ENCODE results near the gene MFNG.

MFNG gene

DNA sequence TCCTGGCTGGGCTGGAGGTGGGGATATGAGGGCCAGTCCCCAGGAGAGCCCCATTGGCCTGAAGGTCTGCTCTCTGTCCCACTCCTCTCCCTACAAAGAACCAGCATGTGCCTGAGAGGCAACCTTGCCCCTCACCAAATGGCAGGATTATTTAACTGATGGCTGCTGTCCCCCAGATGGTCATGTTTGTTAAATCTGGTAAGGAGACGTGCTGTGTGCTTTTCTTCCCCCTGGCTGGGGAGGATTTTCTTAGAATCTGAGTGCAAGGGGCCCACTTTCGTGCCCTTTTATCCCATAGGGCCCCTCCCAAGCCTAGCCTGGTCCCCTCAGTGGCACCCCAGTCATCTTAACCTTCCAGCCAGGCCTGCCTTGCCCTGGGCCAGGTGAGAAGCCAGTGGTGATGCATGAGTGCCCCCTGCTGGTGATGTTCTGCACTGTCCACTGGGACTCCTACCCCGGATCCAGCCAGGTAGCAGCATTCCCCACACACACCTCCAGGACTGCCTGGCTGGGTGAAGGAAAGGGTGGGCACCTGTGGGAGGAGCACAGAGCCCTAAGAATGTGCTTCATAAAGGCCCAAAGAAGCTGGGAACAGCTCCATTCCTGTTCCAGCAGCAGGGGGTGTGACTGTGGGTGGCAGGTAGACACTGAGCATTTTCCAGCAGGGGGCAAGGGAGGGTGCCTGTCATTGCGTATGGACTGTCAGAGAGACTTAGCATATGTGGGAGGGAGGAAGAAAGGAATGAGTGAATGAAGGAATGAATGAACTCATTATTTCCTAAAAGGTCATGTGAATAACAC is 28.9 kb downstream of the MFNG start (continued):
- TF ChIP-seq, protein P1, sequence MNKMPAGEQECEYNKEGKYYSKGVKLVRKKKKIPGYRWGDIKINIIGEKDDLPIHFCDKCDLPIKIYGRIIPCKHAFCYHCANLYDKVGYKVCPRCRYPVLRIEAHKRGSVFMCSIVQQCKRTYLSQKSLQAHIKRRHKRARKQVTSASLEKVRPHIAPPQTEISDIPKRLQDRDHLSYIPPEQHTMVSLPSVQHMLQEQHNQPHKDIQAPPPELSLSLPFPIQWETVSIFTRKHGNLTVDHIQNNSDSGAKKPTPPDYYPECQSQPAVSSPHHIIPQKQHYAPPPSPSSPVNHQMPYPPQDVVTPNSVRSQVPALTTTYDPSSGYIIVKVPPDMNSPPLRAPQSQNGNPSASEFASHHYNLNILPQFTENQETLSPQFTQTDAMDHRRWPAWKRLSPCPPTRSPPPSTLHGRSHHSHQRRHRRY (tag by site-specific recombination; IDR thresholded peaks at IDR 0.05): no peak
- TF ChIP-seq ZNF768 (tag by site-specific recombination; IDR thresholded peaks at IDR 0.05): no peak
- no peak for TF ChIP-seq ZNF596 (tag by site-specific recombination; IDR thresholded peaks at IDR 0.05)
- 0 out of 2 replicates have a peak, but pooled peaks have one; percentile 37 for TF ChIP-seq ZNF660 (tag by site-specific recombination; IDR thresholded peaks at IDR 0.05)
- TF ChIP-seq GFI1B (tag by site-specific recombination; IDR thresholded peaks at IDR 0.05): no peak
- no peak for TF ChIP-seq ZBTB8A (tag by site-specific recombination; IDR thresholded peaks at IDR 0.05)
- no peak for TF ChIP-seq TRIM28 (IDR thresholded peaks at IDR 0.05; ENCODE audit: borderline replicate concordance, low read length)
- TF ChIP-seq ZIC2 (tag by site-specific recombination; IDR thresholded peaks at IDR 0.05): peak; percentile 80
- no peak for TF ChIP-seq ZNF362 (tag by site-specific recombination; IDR thresholded peaks at IDR 0.05)
- TF ChIP-seq KLF16 (tag by site-specific recombination; IDR thresholded peaks at IDR 0.05): no peak
- TF ChIP-seq, protein P2, sequence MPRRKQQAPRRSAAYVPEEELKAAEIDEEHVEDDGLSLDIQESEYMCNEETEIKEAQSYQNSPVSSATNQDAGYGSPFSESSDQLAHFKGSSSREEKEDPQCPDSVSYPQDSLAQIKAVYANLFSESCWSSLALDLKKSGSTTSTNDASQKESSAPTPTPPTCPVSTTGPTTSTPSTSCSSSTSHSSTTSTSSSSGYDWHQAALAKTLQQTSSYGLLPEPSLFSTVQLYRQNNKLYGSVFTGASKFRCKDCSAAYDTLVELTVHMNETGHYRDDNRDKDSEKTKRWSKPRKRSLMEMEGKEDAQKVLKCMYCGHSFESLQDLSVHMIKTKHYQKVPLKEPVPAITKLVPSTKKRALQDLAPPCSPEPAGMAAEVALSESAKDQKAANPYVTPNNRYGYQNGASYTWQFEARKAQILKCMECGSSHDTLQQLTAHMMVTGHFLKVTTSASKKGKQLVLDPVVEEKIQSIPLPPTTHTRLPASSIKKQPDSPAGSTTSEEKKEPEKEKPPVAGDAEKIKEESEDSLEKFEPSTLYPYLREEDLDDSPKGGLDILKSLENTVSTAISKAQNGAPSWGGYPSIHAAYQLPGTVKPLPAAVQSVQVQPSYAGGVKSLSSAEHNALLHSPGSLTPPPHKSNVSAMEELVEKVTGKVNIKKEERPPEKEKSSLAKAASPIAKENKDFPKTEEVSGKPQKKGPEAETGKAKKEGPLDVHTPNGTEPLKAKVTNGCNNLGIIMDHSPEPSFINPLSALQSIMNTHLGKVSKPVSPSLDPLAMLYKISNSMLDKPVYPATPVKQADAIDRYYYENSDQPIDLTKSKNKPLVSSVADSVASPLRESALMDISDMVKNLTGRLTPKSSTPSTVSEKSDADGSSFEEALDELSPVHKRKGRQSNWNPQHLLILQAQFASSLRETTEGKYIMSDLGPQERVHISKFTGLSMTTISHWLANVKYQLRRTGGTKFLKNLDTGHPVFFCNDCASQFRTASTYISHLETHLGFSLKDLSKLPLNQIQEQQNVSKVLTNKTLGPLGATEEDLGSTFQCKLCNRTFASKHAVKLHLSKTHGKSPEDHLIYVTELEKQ (tag by site-specific recombination; IDR thresholded peaks at IDR 0.05; ENCODE audit: borderline replicate concordance): no peak
- TF ChIP-seq ZNF292 (tag by site-specific recombination; IDR thresholded peaks at IDR 0.05; ENCODE audit: borderline replicate concordance, low read depth): no peak
- no peak for TF ChIP-seq ZNF280C (tag by site-specific recombination; IDR thresholded peaks at IDR 0.05)

- no peaks in the 10 kb centered on the region for H3K9me3 ChIP-seq (ENCODE audit: control insufficient read depth, insufficient read depth, low read depth, low read length)
- CTCF ChIA-PET: interaction anchor here (0.5 to 6.2 kb wide), 29 partner anchors 9 to 494 kb away, joined by 3 to 273 read pairs (median 5); no protein-coding TSS in a partner anchor
- no peak overlapping the region for H3K4me3 ChIP-seq (ENCODE audit: low read depth, low read length)
- no peaks in the 10 kb centered on the region for H3K36me3 ChIP-seq (ENCODE audit: control insufficient read depth in 2 of 2, insufficient read depth in 1 of 2, low read length in 2 of 2)
- H3K4me1 ChIP-seq (ENCODE audit: control insufficient read depth, insufficient read depth, low read length): 0 out of 2 replicates have a peak, but pooled peaks cover 4% of the 10 kb centered on the region
- POLR2A ChIA-PET: interaction anchor here (0.7 to 2.2 kb wide), 3 partner anchors 24 to 140 kb away, joined by 4 to 16 read pairs (median 4); no protein-coding TSS in a partner anchor
- no peak overlapping the region for H3K27ac ChIP-seq (ENCODE audit: extremely low read depth, low read depth, low read length)
- TF ChIP-seq IKZF3 (tag by site-specific recombination; IDR thresholded peaks at IDR 0.05): no peak
- no peak for TF ChIP-seq ZFHX2 (tag by site-specific recombination; conservative IDR thresholded peaks at IDR 0.05)
- TF ChIP-seq ZNF792 (tag by site-specific recombination; IDR thresholded peaks at IDR 0.05): no peak
- no peak for TF ChIP-seq ZNF629 (tag by site-specific recombination; IDR thresholded peaks at IDR 0.05)
- no peak for TF ChIP-seq ZSCAN30 (tag by site-specific recombination; IDR thresholded peaks at IDR 0.05)
- TF ChIP-seq ZNF658 (tag by site-specific recombination; IDR thresholded peaks at IDR 0.05): no peak
- no peak for TF ChIP-seq ZNF48 (tag by site-specific recombination; IDR thresholded peaks at IDR 0.05)
- TF ChIP-seq HOXA7 (CRISPR knock-in tag; IDR thresholded peaks at IDR 0.05; ENCODE audit: borderline replicate concordance): no peak
- TF ChIP-seq ZNF184 (tag by site-specific recombination; IDR thresholded peaks at IDR 0.05): no peak
- no peak for TF ChIP-seq OSR2 (tag by site-specific recombination; IDR thresholded peaks at IDR 0.05)
- TF ChIP-seq, protein P3, sequence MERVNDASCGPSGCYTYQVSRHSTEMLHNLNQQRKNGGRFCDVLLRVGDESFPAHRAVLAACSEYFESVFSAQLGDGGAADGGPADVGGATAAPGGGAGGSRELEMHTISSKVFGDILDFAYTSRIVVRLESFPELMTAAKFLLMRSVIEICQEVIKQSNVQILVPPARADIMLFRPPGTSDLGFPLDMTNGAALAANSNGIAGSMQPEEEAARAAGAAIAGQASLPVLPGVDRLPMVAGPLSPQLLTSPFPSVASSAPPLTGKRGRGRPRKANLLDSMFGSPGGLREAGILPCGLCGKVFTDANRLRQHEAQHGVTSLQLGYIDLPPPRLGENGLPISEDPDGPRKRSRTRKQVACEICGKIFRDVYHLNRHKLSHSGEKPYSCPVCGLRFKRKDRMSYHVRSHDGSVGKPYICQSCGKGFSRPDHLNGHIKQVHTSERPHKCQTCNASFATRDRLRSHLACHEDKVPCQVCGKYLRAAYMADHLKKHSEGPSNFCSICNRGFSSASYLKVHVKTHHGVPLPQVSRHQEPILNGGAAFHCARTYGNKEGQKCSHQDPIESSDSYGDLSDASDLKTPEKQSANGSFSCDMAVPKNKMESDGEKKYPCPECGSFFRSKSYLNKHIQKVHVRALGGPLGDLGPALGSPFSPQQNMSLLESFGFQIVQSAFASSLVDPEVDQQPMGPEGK (tag by site-specific recombination; IDR thresholded peaks at IDR 0.05): no peak
- TF ChIP-seq ZNF221 (tag by site-specific recombination; IDR thresholded peaks at IDR 0.05; ENCODE audit: borderline replicate concordance): no peak
- TF ChIP-seq ZNF202 (tag by site-specific recombination; IDR thresholded peaks at IDR 0.05; ENCODE audit: borderline replicate concordance): no peak
- no peak for TF ChIP-seq KLF16 (tag by site-specific recombination; IDR thresholded peaks at IDR 0.05)
- no peak for TF ChIP-seq ZNF391 (tag by site-specific recombination; IDR thresholded peaks at IDR 0.05; ENCODE audit: borderline replicate concordance, low read depth)
Measured at GRCh38 chr22:37456346-37456745, 29.8 kb downstream of the MFNG start.
